ENCODE measurements around the gene MSH2. TPM values are rescaled to one million over a fixed set of nuclear protein-coding genes. Genes with fewer than 3 reads are reported as not detected.
A peak's percentile ranks its signal among the peaks of the same experiment; 100 is the strongest.

MSH2 gene
- total and polyA plus RNA-seq, 2 donors (not counting 1 experiment from before 2014, with no cell fraction given): 15.4 to 19.7 TPM

- H3K79me2 ChIP-seq (ENCODE audit: control insufficient read depth, insufficient read depth, low read length): no peaks in the 10 kb centered on the region
- peak in 1 of 2 donors; percentile 38 for DNase-seq (ENCODE audit: low read depth in 2 of 2)
- no peak overlapping the region for H3K4me3 ChIP-seq (replicated peaks in 1 of 4; ENCODE audit: control extremely low read depth in 1 of 4, insufficient read depth in 1 of 4, low read depth in 3 of 4, low read length in 4 of 4)
- H3K27ac ChIP-seq (ENCODE audit: insufficient read depth, low read length): peak overlapping the region; percentile 34
- no peak for TF ChIP-seq EZH2 (IDR thresholded peaks at IDR 0.05; ENCODE audit: low read length, missing control alignments)
- TF ChIP-seq, protein P1, sequence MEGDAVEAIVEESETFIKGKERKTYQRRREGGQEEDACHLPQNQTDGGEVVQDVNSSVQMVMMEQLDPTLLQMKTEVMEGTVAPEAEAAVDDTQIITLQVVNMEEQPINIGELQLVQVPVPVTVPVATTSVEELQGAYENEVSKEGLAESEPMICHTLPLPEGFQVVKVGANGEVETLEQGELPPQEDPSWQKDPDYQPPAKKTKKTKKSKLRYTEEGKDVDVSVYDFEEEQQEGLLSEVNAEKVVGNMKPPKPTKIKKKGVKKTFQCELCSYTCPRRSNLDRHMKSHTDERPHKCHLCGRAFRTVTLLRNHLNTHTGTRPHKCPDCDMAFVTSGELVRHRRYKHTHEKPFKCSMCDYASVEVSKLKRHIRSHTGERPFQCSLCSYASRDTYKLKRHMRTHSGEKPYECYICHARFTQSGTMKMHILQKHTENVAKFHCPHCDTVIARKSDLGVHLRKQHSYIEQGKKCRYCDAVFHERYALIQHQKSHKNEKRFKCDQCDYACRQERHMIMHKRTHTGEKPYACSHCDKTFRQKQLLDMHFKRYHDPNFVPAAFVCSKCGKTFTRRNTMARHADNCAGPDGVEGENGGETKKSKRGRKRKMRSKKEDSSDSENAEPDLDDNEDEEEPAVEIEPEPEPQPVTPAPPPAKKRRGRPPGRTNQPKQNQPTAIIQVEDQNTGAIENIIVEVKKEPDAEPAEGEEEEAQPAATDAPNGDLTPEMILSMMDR (conservative IDR thresholded peaks at IDR 0.05 in 1 of 2, IDR thresholded peaks at IDR 0.05 in 1 of 2; ENCODE audit: low read depth in 1 of 2, low read length in 2 of 2): no peak
- H4K20me1 ChIP-seq (ENCODE audit: control insufficient read depth, extremely low read depth, insufficient read depth, low read length): no peaks in the 10 kb centered on the region
- no peaks in the 10 kb centered on the region for H3K27me3 ChIP-seq (ENCODE audit: control insufficient read depth, insufficient read depth, low read length)
- no peak overlapping the region for H2AFZ ChIP-seq (ENCODE audit: low read length)
- no peaks in the 10 kb centered on the region for H3K9me3 ChIP-seq (ENCODE audit: control insufficient read depth, insufficient read depth, low read depth, low read length)
- H3K9ac ChIP-seq (ENCODE audit: insufficient read depth, low read length): no peak overlapping the region
- no peaks in the 10 kb centered on the region for H3K36me3 ChIP-seq (ENCODE audit: control insufficient read depth, insufficient read depth, low read length)
- no peaks in the 10 kb centered on the region for H3K4me1 ChIP-seq (ENCODE audit: control insufficient read depth, extremely low read depth, insufficient read depth, low read length)
- H3K4me2 ChIP-seq (ENCODE audit: extremely low read depth, insufficient read depth, low read length): no peak overlapping the region
These were observed 19.1 kb downstream of the MSH2 start for GRCh38 chr2:47422016-47422415.

- TF ChIP-seq EZH2 (IDR thresholded peaks at IDR 0.05; ENCODE audit: low read length, missing control alignments): no peak
- TF ChIP-seq, protein P1 (conservative IDR thresholded peaks at IDR 0.05 in 1 of 2, IDR thresholded peaks at IDR 0.05 in 1 of 2; ENCODE audit: low read depth in 1 of 2, low read length in 2 of 2): no peak
- no peaks in the 10 kb centered on the region for H3K27me3 ChIP-seq (ENCODE audit: control insufficient read depth, insufficient read depth, low read length)
- H2AFZ ChIP-seq (ENCODE audit: low read length): no peak overlapping the region
- no peaks in the 10 kb centered on the region for H3K36me3 ChIP-seq (ENCODE audit: control insufficient read depth, insufficient read depth, low read length)
- peak overlapping the region; percentile 60 for H3K27ac ChIP-seq (ENCODE audit: insufficient read depth, low read length)
- no peak overlapping the region for H3K4me3 ChIP-seq (replicated peaks in 1 of 4; ENCODE audit: control extremely low read depth in 1 of 4, insufficient read depth in 1 of 4, low read depth in 3 of 4, low read length in 4 of 4)
- H3K79me2 ChIP-seq (ENCODE audit: control insufficient read depth, insufficient read depth, low read length): no peaks in the 10 kb centered on the region
- DNase-seq (ENCODE audit: low read depth in 2 of 2): peak; percentile 69 to 77
- no peak overlapping the region for H3K9ac ChIP-seq (ENCODE audit: insufficient read depth, low read length)
- H4K20me1 ChIP-seq (ENCODE audit: control insufficient read depth, extremely low read depth, insufficient read depth, low read length): no peaks in the 10 kb centered on the region
- no peaks in the 10 kb centered on the region for H3K4me1 ChIP-seq (ENCODE audit: control insufficient read depth, extremely low read depth, insufficient read depth, low read length)
- H3K4me2 ChIP-seq (ENCODE audit: extremely low read depth, insufficient read depth, low read length): peak overlapping the region; percentile 54
- no peaks in the 10 kb centered on the region for H3K9me3 ChIP-seq (ENCODE audit: control insufficient read depth, insufficient read depth, low read depth, low read length)
These were observed 19.6 kb downstream of the MSH2 start for GRCh38 chr2:47422560-47422959.

GRCh38 chr2:47426786-47427185 is 23.8 kb downstream of the MSH2 start:
- Histone ChIP-seq H3K27ac (ENCODE audit: insufficient read depth, low read length) (no peak overlapping the region), H3K4me3 (replicated peaks in 1 of 4; ENCODE audit: control extremely low read depth in 1 of 4, insufficient read depth in 1 of 4, low read depth in 3 of 4, low read length in 4 of 4) (no peak overlapping the region), H3K9ac (ENCODE audit: insufficient read depth, low read length) (no peak overlapping the region), H3K9me3 (ENCODE audit: control insufficient read depth, insufficient read depth, low read depth, low read length) (no peaks in the 10 kb centered on the region), H4K20me1 (ENCODE audit: control insufficient read depth, extremely low read depth, insufficient read depth, low read length) (no peaks in the 10 kb centered on the region), H3K79me2 (ENCODE audit: control insufficient read depth, insufficient read depth, low read length) (no peaks in the 10 kb centered on the region), H3K36me3 (ENCODE audit: control insufficient read depth, insufficient read depth, low read length) (peaks cover 5% of the 10 kb centered on the region), H3K27me3 (ENCODE audit: control insufficient read depth, insufficient read depth, low read length) (no peaks in the 10 kb centered on the region), H2AFZ (ENCODE audit: low read length) (no peak overlapping the region), H3K4me2 (ENCODE audit: extremely low read depth, insufficient read depth, low read length) (no peak overlapping the region), H3K4me1 (ENCODE audit: control insufficient read depth, extremely low read depth, insufficient read depth, low read length) (no peaks in the 10 kb centered on the region)
- no peak for TF ChIP-seq EZH2 (IDR thresholded peaks at IDR 0.05; ENCODE audit: low read length, missing control alignments)
- TF ChIP-seq, protein P1 (conservative IDR thresholded peaks at IDR 0.05 in 1 of 2, IDR thresholded peaks at IDR 0.05 in 1 of 2; ENCODE audit: low read depth in 1 of 2, low read length in 2 of 2): no peak
- DNase-seq (ENCODE audit: low read depth in 2 of 2): no peak
